GM10266 (cell line): ENCODE results near the gene SAMD13.
"Not testable (repeated sequence)": the region's sequence is repeated elsewhere in the genome, so short reads cannot be mapped to it uniquely, and the experiment has no call there.

Experiments
- DNase-seq: peaks from one replicate; pipeline ENCODE4 v3.0.0; 2012; ENCODE audit errors: extremely low spot score
- CTCF ChIP-seq: IDR thresholded peaks from 2 replicates; pipeline ENCODE4 v1.5.1; 2012; ENCODE audit warnings: mild to moderate bottlenecking, low read depth; ENCODE audit not compliant: control insufficient read depth, insufficient read depth; ENCODE audit errors: missing control alignments

The SAMD13 gene

GRCh38 chr1:84283381-84283780 is 18.1 kb upstream of the SAMD13 start:
- TF ChIP-seq CTCF, result no peak

GRCh38 chr1:84286071-84286470 is 15.4 kb upstream of the SAMD13 start:
- no peak for DNase-seq
- no peak for TF ChIP-seq CTCF

More at GRCh38 chr1:84283381-84283780, 18.1 kb upstream of the SAMD13 start:
- DNase-seq, result no peak

GRCh38 chr1:84287389-84287788 is 14.1 kb upstream of the SAMD13 start:
- not testable (repeated sequence) for DNase-seq

- TF ChIP-seq CTCF, result no peak
- DNase-seq, result no peak
These were observed 12.2 kb upstream of the SAMD13 start for GRCh38 chr1:84289169-84289785.

GRCh38 chr1:84291882-84292655 is 9.4 kb upstream of the SAMD13 start:
- no peak for TF ChIP-seq CTCF
- DNase-seq, result no peak

- TF ChIP-seq CTCF, result no peak
- DNase-seq, result no peak
These were observed 7.7 kb upstream of the SAMD13 start for GRCh38 chr1:84293766-84294165.

GRCh38 chr1:84294751-84295150 is 6.8 kb upstream of the SAMD13 start:
- TF ChIP-seq CTCF, result no peak
- no peak for DNase-seq
